Endothelial cell of umbilical vein (primary cell): ENCODE results near the gene MGAT4A. TPM values are rescaled to one million over a fixed set of nuclear protein-coding genes. Genes with fewer than 3 reads are reported as not detected.

Source experiments
- BruUV-seq: library from RNA; stranded (reverse); fragments of 400-500 nt; replicated peaks from 2 replicates; lab custom pipeline; 2021; lab: Mats Ljungman, UMichigan
- CTCF ChIA-PET: fragments of 300-600, 350-600 bp; sonication (Branson Sonifier 250); formaldehyde crosslinking; loops from one replicate; lab custom pipeline; 2021; ENCODE audit warnings: antibody characterized with exemption, inconsistent platforms; lab: Charles Lee
- POLR2A ChIA-PET: fragments of 300-600, 350-600 bp; sonication (Branson Sonifier 250); formaldehyde crosslinking; loops from one replicate; lab custom pipeline; 2021; ENCODE audit warnings: antibody characterized with exemption, inconsistent platforms; lab: Charles Lee
- DNase-seq: peaks from one replicate; pipeline ENCODE4 v3.0.0-alpha.2; 2011; ENCODE audit warnings: low read depth, low spot score
- FAIRE-seq: peaks from 2 replicates; lab custom pipeline; 2011; peaks lifted over from hg19 to GRCh38; lab: Jason Lieb, UNC
- H2AFZ ChIP-seq: 2 replicates; pipeline ENCODE4 v1.6.0; 2012; ENCODE audit warnings: low read depth, low read length, control low read depth, inconsistent platforms
- H3K27ac ChIP-seq: 2 replicates; pipeline ENCODE4 v1.5.1; 2011; ENCODE audit warnings: low read depth, mild to moderate bottlenecking, control low read depth, low read length, moderate library complexity; ENCODE audit not compliant: insufficient read depth
- H3K27me3 ChIP-seq, 2 experiments: 2 replicates each; pipeline versions ENCODE4 v1.6.0 to v1.6.1; 2011; ENCODE audit warnings: low read length in 2 of 2, mixed read lengths in 1 of 2; ENCODE audit not compliant: control insufficient read depth in 2 of 2, insufficient read depth in 2 of 2
- H3K36me3 ChIP-seq, 2 experiments: 2 replicates in 1 of 2; 3 replicates in 1 of 2; pipeline ENCODE4 v1.5.1; 2011; ENCODE audit warnings: low read length in 2 of 2, mild to moderate bottlenecking in 1 of 2, moderate library complexity in 1 of 2; ENCODE audit not compliant: control insufficient read depth in 2 of 2, insufficient read depth in 2 of 2; ENCODE audit errors: extremely low read depth in 1 of 2
- H3K4me1 ChIP-seq: 3 replicates; pipeline ENCODE4 v1.5.1; 2011; ENCODE audit warnings: mild to moderate bottlenecking, low read length; ENCODE audit not compliant: control insufficient read depth, insufficient read depth; ENCODE audit errors: extremely low read depth
- H3K4me2 ChIP-seq: 2 replicates; pipeline ENCODE4 v1.6.1; 2011; ENCODE audit warnings: low read length, control low read depth, mixed read lengths; ENCODE audit not compliant: insufficient read depth
- H3K4me3 ChIP-seq, 3 experiments: fragments of 200-600 bp in 1 of 3; sonication (generic), shearing (Covaris generic) in 1 of 3; replicated peaks in 1 of 3; 2 replicates each; pipeline ENCODE4 v1.5.1; 2011 to 2016; ENCODE audit warnings: control low read depth in 3 of 3, low read length in 3 of 3, mild to moderate bottlenecking in 2 of 3, inconsistent platforms in 1 of 3, low read depth in 1 of 3, moderate library complexity in 1 of 3; ENCODE audit not compliant: insufficient read depth in 1 of 3
- H3K79me2 ChIP-seq: 2 replicates; pipeline ENCODE4 v1.6.0; 2012; ENCODE audit warnings: low read length, inconsistent platforms; ENCODE audit not compliant: control insufficient read depth, insufficient read depth
- H3K9ac ChIP-seq: replicated peaks from 2 replicates; pipeline ENCODE3; 2011; ENCODE audit warnings: low read length, control low read depth; ENCODE audit not compliant: insufficient read depth; ENCODE audit errors: extremely low read depth
- H3K9me1 ChIP-seq: replicated peaks from 3 replicates; pipeline ENCODE4 v1.6.0; 2011; ENCODE audit warnings: mild to moderate bottlenecking, low read length; ENCODE audit not compliant: control insufficient read depth, insufficient read depth; ENCODE audit errors: extremely low read depth
- H3K9me3 ChIP-seq: replicated peaks from 2 replicates; pipeline ENCODE4 v1.5.1; 2012; ENCODE audit warnings: low read length, inconsistent platforms; ENCODE audit not compliant: control insufficient read depth, insufficient read depth
- H4K20me1 ChIP-seq: replicated peaks from 2 replicates; pipeline ENCODE3; 2011; ENCODE audit warnings: mild to moderate bottlenecking, low read length; ENCODE audit not compliant: control insufficient read depth, insufficient read depth; ENCODE audit errors: extremely low read depth
- CTCF ChIP-seq, 2 donors: IDR thresholded peaks; 1 replicate in 1 of 2; 2 replicates in 1 of 2; pipeline ENCODE4 v1.5.1; 2011; ENCODE audit warnings: low read length in 2 of 2, mild to moderate bottlenecking in 2 of 2, moderate library complexity in 2 of 2, control low read depth in 1 of 2, inconsistent platforms in 1 of 2, low read depth in 1 of 2; ENCODE audit not compliant: insufficient read depth in 1 of 2; ENCODE audit errors: extremely low read depth in 1 of 2
- EZH2 ChIP-seq: IDR thresholded peaks from 2 replicates; pipeline ENCODE4 v1.6.1; 2012; ENCODE audit warnings: borderline replicate concordance, low read depth, mild to moderate bottlenecking, moderate library complexity, low read length, inconsistent platforms; ENCODE audit not compliant: severe bottlenecking
- FOS ChIP-seq: IDR thresholded peaks from 2 replicates; pipeline ENCODE4 v1.6.1; 2011; ENCODE audit warnings: mild to moderate bottlenecking, low read length, moderate library complexity, borderline replicate concordance; ENCODE audit not compliant: insufficient read depth
- GATA2 ChIP-seq: IDR thresholded peaks from 2 replicates; pipeline ENCODE4 v1.7.0; 2011; ENCODE audit warnings: low read depth, mild to moderate bottlenecking, moderate library complexity, mixed read lengths, low read length; ENCODE audit not compliant: insufficient read length, insufficient read depth
- MAX ChIP-seq: IDR thresholded peaks from 2 replicates; pipeline ENCODE4 v1.6.1; 2011; ENCODE audit not compliant: insufficient read depth, insufficient read length
- MYC ChIP-seq: IDR thresholded peaks from one replicate; pipeline ENCODE4 v1.6.1; 2011; ENCODE audit warnings: mild to moderate bottlenecking, low read depth, low read length
- dilution Hi-C: fragments of 300-500 bp; cut with MboI; formaldehyde crosslinking; loops from one replicate; pipeline ENCODE4 v1.15.0; 2019; ENCODE audit warnings: low sequenced_read_pairs; ENCODE audit not compliant: extremely low pct_ligation_motif_present
- intact Hi-C: fragments of 100-400 bp; cut with micrococcal nuclease; formaldehyde crosslinking; loops from one replicate; pipeline ENCODE4 v1.10.0; 2022
- polyA plus RNA-seq, 4 experiments: library from polyadenylated mRNA; depleted of rRNA in 3 of 4; stranded (reverse) in 3 of 4; unstranded in 1 of 4; fragments of >200 nt; gene quantifications; 2 replicates each; pipeline versions ENCODE4 v1.2.1 to v1.2.3, GENCODE V29; 2011 to 2012; ENCODE audit warnings: missing spikeins in 1 of 4
- total RNA-seq: library from RNA; stranded (reverse); gene quantifications from 2 replicates; pipeline ENCODE4 v1.2.3, GENCODE V29; 2021

MGAT4A gene
- total and polyA plus RNA-seq, 2 donors (not counting 3 experiments of a cell fraction or from before 2014, with no cell fraction given), result 9.2 to 42.2 TPM

GRCh38 chr2:98749066-98749450 lies 18.1 kb upstream of the MGAT4A start:
- H3K9me1 ChIP-seq, result no peaks in the 10 kb centered on the region
- BruUV-seq, result no TSS peak
- no peak overlapping the region for H3K4me3 ChIP-seq
- CTCF ChIA-PET, result no interaction called here
- intact Hi-C loops, result no loop called here
- no peaks in the 10 kb centered on the region for H4K20me1 ChIP-seq
- H3K27ac ChIP-seq, result no peak overlapping the region
- no peaks in the 10 kb centered on the region for H3K27me3 ChIP-seq
- no peak overlapping the region for H2AFZ ChIP-seq
- TF ChIP-seq MAX, result no peak
- TF ChIP-seq GATA2, result no peak
- no peak for TF ChIP-seq FOS
- TF ChIP-seq EZH2, result no peak
- no peak for TF ChIP-seq CTCF (IDR thresholded peaks at IDR 0.05; ENCODE audit: extremely low read depth in 1 of 2, insufficient read depth in 1 of 2, low read depth in 1 of 2, low read length in 2 of 2)
- no peak for TF ChIP-seq MYC
- H3K79me2 ChIP-seq, result no peaks in the 10 kb centered on the region
- H3K9me3 ChIP-seq, result no peaks in the 10 kb centered on the region
- H3K9ac ChIP-seq, result no peak overlapping the region
- no peak overlapping the region for H3K4me2 ChIP-seq
- POLR2A ChIA-PET, result no interaction called here
- DNase-seq (no peak), FAIRE-seq (no peak)
- peaks cover 10% of the 10 kb centered on the region for H3K4me1 ChIP-seq
- dilution Hi-C loops, result no loop called here
- no peaks in the 10 kb centered on the region for H3K36me3 ChIP-seq
